SK-N-DZ (cell line): ENCODE results near the gene E2F1. TPM values are rescaled to one million over a fixed set of nuclear protein-coding genes. Genes with fewer than 3 reads are reported as not detected.

Experiments used
- DNase-seq: peaks from one replicate; pipeline ENCODE4 v3.0.0-alpha.2; 2015; ENCODE audit warnings: low spot score
- polyA plus RNA-seq, 2 experiments: library from polyadenylated mRNA; depleted of rRNA; stranded (reverse); fragments of >200 nt; gene quantifications; 2 replicates each; pipeline ENCODE4 v1.2.3, GENCODE V29; 2014

E2F1 gene
- polyA plus RNA-seq (2014; cell fraction: cytosol; rRNA removed), result 217 and 226 TPM in 2 replicates
- 524 and 528 TPM in 2 replicates for polyA plus RNA-seq (2014; cell fraction: nucleus; rRNA removed)

- DNase-seq, result peak; percentile 97
These were observed at the start of gene E2F1 for GRCh38 chr20:33686100-33686983. Gene E2F1 (minus strand): TSS chr20:33686385. CDS start chr20:33686264, 121 bp downstream.

- DNase-seq, result no peak
These were observed 47.7 kb upstream of the E2F1 start for GRCh38 chr20:33733654-33734576.

GRCh38 chr20:33732166-33732970 is 46.2 kb upstream of the E2F1 start:
- DNase-seq, result peak; percentile 92

- DNase-seq, result peak; percentile 94
These were observed 45.5 kb upstream of the E2F1 start, which contains the start of gene ZNF341 for GRCh38 chr20:33731693-33732165. Gene ZNF341 (plus strand): TSS chr20:33731996. CDS start chr20:33732022, 26 bp downstream.

- no peak for DNase-seq
These were observed 44.9 kb upstream of the E2F1 start for GRCh38 chr20:33730946-33731692.

GRCh38 chr20:33729101-33729500 is 42.9 kb upstream of the E2F1 start:
- no peak for DNase-seq

- no peak for DNase-seq
These were observed 42.3 kb upstream of the E2F1 start for GRCh38 chr20:33728463-33728862.

- no peak for DNase-seq
These were observed 41.6 kb upstream of the E2F1 start for GRCh38 chr20:33727806-33728205.

GRCh38 chr20:33727115-33727479 is 40.9 kb upstream of the E2F1 start:
- no peak for DNase-seq

GRCh38 chr20:33725607-33726264 is 39.6 kb upstream of the E2F1 start:
- DNase-seq, result no peak

GRCh38 chr20:33724439-33725094 is 38.4 kb upstream of the E2F1 start:
- DNase-seq, result no peak

GRCh38 chr20:33721391-33722140 is 35.4 kb upstream of the E2F1 start:
- DNase-seq, result no peak

- peak; percentile 100 for DNase-seq
These were observed 34.0 kb upstream of the E2F1 start, which contains the start of gene PXMP4 for GRCh38 chr20:33719989-33720709. Gene PXMP4 (minus strand): TSS chr20:33720310. CDS start chr20:33720207, 103 bp downstream.

- DNase-seq, result no peak
These were observed 33.2 kb upstream of the E2F1 start for GRCh38 chr20:33719277-33719988.

- no peak for DNase-seq
These were observed 30.3 kb upstream of the E2F1 start for GRCh38 chr20:33716498-33716897.

GRCh38 chr20:33713865-33714367 is 27.7 kb upstream of the E2F1 start:
- DNase-seq, result no peak

GRCh38 chr20:33711446-33711738 is 25.2 kb upstream of the E2F1 start:
- DNase-seq, result no peak
